ENCODE results near the gene ZG16B. TPM values are rescaled to one million over a fixed set of nuclear protein-coding genes. Genes with fewer than 3 reads are reported as not detected.

Gene ZG16B
- total and polyA plus RNA-seq, 2 donors (not counting 1 experiment from before 2014, with no cell fraction given) = not detected

- Histone ChIP-seq H3K9me3 (ENCODE audit: control extremely low read depth in 1 of 3, control insufficient read depth in 2 of 3, insufficient read depth in 1 of 3, low read length in 2 of 3) (peaks cover 0 to 15% (median 0%) of the 10 kb centered on the region in 3 donors), H3K27ac (ENCODE audit: low read length in 2 of 2) (no peak overlapping the region), H3K27me3 (replicated peaks in 1 of 4; ENCODE audit: control extremely low read depth in 1 of 4, control insufficient read depth in 3 of 4, insufficient read depth in 4 of 4, low read length in 3 of 4) (peaks cover 0 to 27% (median 0%) of the 10 kb centered on the region in 4 experiments), H3K4me3 (ENCODE audit: control extremely low read depth in 1 of 5, extremely low read depth in 1 of 5, insufficient read depth in 1 of 5, low read depth in 2 of 5, low read length in 4 of 5) (no peak overlapping the region), H3K36me3 (replicated peaks in 1 of 2; ENCODE audit: control extremely low read depth in 1 of 2, control insufficient read depth in 1 of 2, extremely low read depth in 1 of 2, insufficient read depth in 2 of 2, low read length in 1 of 2) (no peaks in the 10 kb centered on the region), H3K4me2 (replicated peaks; ENCODE audit: low read depth, low read length, poor library complexity, severe bottlenecking) (no peak overlapping the region), H3K9ac (ENCODE audit: low read length) (no peak overlapping the region), H4K20me1 (ENCODE audit: control insufficient read depth, insufficient read depth, low read length, poor library complexity, severe bottlenecking) (no peaks in the 10 kb centered on the region), H2AFZ (ENCODE audit: insufficient read depth, low read depth, low read length, poor library complexity, severe bottlenecking) (no peak overlapping the region), H3K79me2 (ENCODE audit: control insufficient read depth, insufficient read depth, low read length) (no peaks in the 10 kb centered on the region), H3K4me1 (ENCODE audit: control insufficient read depth in 2 of 2, insufficient read depth in 2 of 2, low read length in 2 of 2) (peaks cover 15 to 29% of the 10 kb centered on the region in 2 donors)
- WGBS (ENCODE audit: insufficient coverage) = 91% methylated on average over 15 of the region's 15 CpGs
- Mint-ChIP-seq H3K4me3 (no peak overlapping the region), H3K27ac (no peak overlapping the region), H3K27me3 (peaks cover 27% of the 10 kb centered on the region), H3K4me1 (peaks cover 8% of the 10 kb centered on the region), H3K9me3 (ENCODE audit: insufficient read depth) (no peaks in the 10 kb centered on the region)
- ATAC-seq (ENCODE audit: low read depth) (no peak), DNase-seq (no peak)
- CTCF ChIA-PET = interaction anchor here (1.2 to 1.3 kb wide), 2 partner anchors 28 to 77 kb away, joined by 5 read pairs; no protein-coding TSS in a partner anchor
- POLR2A ChIA-PET = interaction anchor here (0.6 kb wide), 2 partner anchors 688 to 832 kb away, joined by 3 to 10 read pairs; no protein-coding TSS in a partner anchor
- intact Hi-C loops (cut with micrococcal nuclease) = no loop called here
- no peak for TF ChIP-seq CTCF (IDR thresholded peaks at IDR 0.05)
- no peak for TF ChIP-seq EZH2 (IDR thresholded peaks at IDR 0.05; ENCODE audit: borderline replicate concordance, insufficient read depth, low read depth, low read length, poor library complexity, severe bottlenecking)
Measured at GRCh38 chr16:2839650-2840450, 9.7 kb downstream of the ZG16B start.

- no peak overlapping the region for H3K4me3 Mint-ChIP-seq
Measured at GRCh38 chr16:2840914-2841313, 10.8 kb downstream of the ZG16B start.

More at GRCh38 chr16:2840914-2841313, 10.8 kb downstream of the ZG16B start:
- no peak overlapping the region for H3K9ac ChIP-seq (ENCODE audit: low read length)
- no peak for ATAC-seq (ENCODE audit: low read depth)
- TF ChIP-seq EZH2 (IDR thresholded peaks at IDR 0.05; ENCODE audit: borderline replicate concordance, insufficient read depth, low read depth, low read length, poor library complexity, severe bottlenecking) (no peak), CTCF (IDR thresholded peaks at IDR 0.05) (no peak)
- WGBS (ENCODE audit: insufficient coverage) = 44% methylated on average over 6 of the region's 12 CpGs
- no peaks in the 10 kb centered on the region for H3K36me3 ChIP-seq (replicated peaks in 1 of 2; ENCODE audit: control extremely low read depth in 1 of 2, control insufficient read depth in 1 of 2, extremely low read depth in 1 of 2, insufficient read depth in 2 of 2, low read length in 1 of 2)
- no peak for DNase-seq
- Mint-ChIP-seq H3K9me3 (ENCODE audit: insufficient read depth) (peaks cover 2% of the 10 kb centered on the region), H3K27me3 (peaks cover 24% of the 10 kb centered on the region), H3K27ac (no peak overlapping the region), H3K4me1 (peaks cover 8% of the 10 kb centered on the region)
- peaks cover 0 to 23% (median 0%) of the 10 kb centered on the region in 4 experiments for H3K27me3 ChIP-seq (replicated peaks in 1 of 4; ENCODE audit: control extremely low read depth in 1 of 4, control insufficient read depth in 3 of 4, insufficient read depth in 4 of 4, low read length in 3 of 4)
- no peak overlapping the region for H3K4me3 ChIP-seq (ENCODE audit: control extremely low read depth in 1 of 5, extremely low read depth in 1 of 5, insufficient read depth in 1 of 5, low read depth in 2 of 5, low read length in 4 of 5)
- no peaks in the 10 kb centered on the region for H4K20me1 ChIP-seq (ENCODE audit: control insufficient read depth, insufficient read depth, low read length, poor library complexity, severe bottlenecking)
- H3K9me3 ChIP-seq (ENCODE audit: control extremely low read depth in 1 of 3, control insufficient read depth in 2 of 3, insufficient read depth in 1 of 3, low read length in 2 of 3) = peaks cover 0 to 15% (median 0%) of the 10 kb centered on the region in 3 donors
- ChIA-PET POLR2A (no interaction called here), CTCF (no interaction called here)
- H2AFZ ChIP-seq (ENCODE audit: insufficient read depth, low read depth, low read length, poor library complexity, severe bottlenecking) = no peak overlapping the region
- no peak overlapping the region for H3K4me2 ChIP-seq (replicated peaks; ENCODE audit: low read depth, low read length, poor library complexity, severe bottlenecking)
- no peak overlapping the region for H3K27ac ChIP-seq (ENCODE audit: low read length in 2 of 2)
- H3K79me2 ChIP-seq (ENCODE audit: control insufficient read depth, insufficient read depth, low read length) = no peaks in the 10 kb centered on the region
- peaks cover 15 to 29% of the 10 kb centered on the region in 2 donors for H3K4me1 ChIP-seq (ENCODE audit: control insufficient read depth in 2 of 2, insufficient read depth in 2 of 2, low read length in 2 of 2)
- intact Hi-C loops (cut with micrococcal nuclease) = no loop called here
